HG03097 (cell line): ENCODE data around the gene EPHA1.

Source experiments
- ATAC-seq: cut with Tn5 transposase; IDR thresholded peaks from one replicate; pipeline ENCODE4 v1.9.1; 2021; ENCODE audit not compliant: unreplicated experiment, low FRiP score

EPHA1 gene

DNA sequence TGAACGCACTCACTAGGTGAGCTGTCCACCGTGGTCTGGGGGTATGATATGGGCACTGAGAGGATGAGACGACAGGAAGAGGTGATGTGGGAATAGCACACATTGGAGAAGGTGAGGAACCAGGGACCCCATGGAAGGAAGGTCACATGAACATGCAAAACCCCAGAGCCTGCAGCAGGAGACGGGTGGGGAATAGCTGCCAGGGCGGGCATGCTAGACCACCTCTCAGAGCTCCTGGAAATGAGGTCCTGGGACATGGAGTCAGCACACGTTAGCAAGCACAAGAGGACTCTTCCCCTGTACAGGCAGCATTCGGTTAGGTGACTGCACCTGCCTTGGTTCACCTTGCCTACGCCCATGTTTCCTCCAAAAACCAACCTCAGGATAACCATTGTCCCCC is 54.3 kb downstream of the EPHA1 start:
- no peak for ATAC-seq

DNA sequence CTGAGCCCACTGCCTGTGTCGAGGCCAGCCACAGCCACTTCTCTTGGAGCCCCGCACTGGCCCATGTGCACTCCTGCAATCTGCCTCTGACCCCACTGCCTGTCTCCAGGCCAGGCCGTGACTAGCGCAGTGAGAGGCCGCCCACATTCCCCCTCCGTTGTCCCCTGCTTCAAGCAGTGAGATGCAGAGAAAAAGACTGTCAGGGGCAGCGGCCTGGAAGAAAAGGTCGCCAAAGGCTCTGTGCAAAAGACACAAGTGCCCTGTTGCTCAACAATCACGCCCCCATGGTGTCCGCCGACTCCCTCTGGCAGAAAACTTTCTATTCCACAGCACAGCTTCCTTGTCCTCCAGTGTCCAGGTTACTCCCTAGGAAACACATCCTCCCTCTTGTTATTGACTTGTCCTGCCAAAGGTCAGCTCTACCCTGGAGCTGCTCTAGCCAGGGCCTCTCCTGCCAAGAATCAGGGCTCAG is 56.1 kb downstream of the EPHA1 start:
- ATAC-seq, result no peak

DNA sequence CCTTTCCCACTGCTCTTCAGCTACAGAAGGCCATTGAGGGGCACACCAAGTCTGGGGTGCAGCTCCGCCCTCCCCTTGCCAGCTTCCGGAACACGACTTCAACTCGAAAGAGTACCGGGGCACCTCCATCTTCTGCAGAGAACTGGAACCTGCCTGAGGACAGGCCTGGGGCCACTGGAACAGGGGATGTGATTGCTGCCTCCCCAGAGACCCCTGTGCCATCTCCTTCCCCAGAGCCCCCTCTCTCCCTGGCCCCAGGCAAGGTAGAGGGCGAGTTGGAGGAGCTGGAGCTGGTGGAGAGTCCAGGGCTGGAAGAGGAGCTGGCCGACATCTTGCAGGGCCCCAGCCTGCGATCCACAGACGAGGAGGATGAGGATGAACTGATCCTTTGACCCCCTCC is 57.1 kb downstream of the EPHA1 start:
- no peak for ATAC-seq

DNA sequence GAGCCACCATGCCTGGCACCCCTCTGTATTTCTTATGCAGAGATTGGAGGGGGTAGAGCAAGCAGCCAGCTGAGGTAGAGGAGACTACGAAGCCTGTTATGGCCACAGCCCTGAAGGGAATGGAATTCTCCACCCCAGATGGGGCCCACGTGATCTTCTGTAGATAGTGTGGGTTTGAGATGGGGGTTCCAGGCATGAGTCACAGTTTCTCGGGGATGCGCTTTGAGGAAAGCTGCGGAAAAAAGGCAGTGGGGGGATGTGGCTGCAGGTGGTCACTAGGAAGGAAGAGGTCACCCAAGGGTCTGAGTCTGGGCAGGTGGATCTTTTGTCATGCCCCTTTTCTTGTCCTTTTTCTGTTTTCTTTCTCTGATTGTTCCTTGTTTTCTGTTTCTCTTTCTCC is 57.6 kb downstream of the EPHA1 start:
- no peak for ATAC-seq

DNA sequence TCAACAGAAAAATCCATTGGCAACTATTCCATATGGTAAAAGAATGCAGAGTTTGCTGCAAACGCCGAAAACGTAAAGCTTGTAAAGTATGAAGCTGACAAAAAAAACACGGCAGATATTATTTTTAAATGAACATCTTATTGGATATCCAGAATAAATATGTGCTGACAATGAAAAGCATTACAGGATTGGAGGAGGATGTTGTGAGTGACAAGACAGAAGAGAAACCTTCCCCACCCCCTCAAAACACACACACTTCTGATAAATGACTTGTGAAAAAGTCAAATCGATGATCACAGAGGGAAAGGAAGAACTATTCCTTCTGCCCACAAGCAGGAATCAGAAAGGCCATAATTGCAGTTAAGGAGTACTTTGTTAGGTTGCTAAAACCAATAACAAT is 60.7 kb downstream of the EPHA1 start:
- ATAC-seq, result no peak

DNA sequence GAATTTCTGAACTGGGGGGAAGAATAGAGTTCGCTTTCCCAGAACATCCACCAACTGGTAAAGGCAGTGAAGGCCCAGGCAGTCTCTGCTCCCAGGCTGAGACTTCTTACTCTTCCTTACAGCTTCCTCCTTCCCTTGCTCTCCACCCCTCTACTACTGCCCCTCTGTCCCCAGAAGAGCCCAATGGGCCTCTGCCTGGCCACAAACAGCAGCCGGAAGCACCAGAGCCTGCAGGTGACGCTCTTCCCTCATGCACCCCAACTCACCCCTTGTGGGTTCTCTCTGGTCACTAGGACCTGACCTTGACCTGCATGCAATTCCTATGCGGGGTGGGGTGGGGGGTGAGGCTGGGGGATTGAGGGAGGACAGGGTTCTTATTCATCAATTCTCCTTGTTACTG is 62.6 kb downstream of the EPHA1 start:
- no peak for ATAC-seq

DNA sequence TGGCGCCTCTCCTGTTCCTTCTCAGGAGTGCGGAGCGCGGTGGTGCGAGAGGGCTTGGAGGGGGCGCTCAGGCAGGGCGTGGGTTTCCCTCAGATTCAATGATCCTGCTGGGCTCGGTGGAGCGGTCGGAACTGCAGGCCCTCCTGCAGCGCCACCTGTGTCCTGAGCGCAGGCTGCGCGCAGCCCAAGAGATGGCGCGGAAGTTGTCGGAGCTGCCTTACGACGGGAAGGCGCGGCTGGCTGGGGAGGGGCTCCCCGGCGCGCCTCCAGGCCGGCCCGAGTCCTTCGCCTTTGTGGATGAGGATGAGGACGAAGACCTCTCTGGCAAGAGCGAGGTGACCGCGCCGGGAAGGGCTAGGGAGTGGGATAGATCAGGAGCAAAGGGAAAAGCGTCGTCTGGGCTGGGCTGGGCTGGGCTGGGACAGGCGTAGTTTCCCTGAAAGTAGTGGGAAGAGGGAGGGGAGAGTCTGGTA is 63.2 kb downstream of the EPHA1 start:
- peak; percentile 82 for ATAC-seq

DNA sequence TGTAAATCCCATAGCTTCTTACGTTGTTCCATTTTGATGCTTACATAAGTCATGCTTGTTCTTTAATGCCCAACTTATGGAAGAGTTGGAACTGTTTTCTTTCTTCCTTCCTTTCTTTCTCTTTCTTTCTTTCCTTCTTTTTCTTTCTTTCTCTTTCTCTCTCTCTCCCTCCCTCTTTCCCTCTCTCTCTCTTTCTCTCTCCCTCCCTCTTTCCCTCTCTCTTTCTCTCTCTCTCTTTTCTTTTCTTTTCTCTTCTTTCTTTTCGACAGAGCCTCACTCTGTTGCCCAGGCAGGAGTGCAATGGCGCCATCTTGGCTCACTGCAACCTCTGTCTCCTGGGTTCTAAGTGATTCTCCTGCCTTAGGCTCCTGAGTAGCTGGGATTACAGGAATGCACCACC is 65.1 kb downstream of the EPHA1 start:
- no peak for ATAC-seq

DNA sequence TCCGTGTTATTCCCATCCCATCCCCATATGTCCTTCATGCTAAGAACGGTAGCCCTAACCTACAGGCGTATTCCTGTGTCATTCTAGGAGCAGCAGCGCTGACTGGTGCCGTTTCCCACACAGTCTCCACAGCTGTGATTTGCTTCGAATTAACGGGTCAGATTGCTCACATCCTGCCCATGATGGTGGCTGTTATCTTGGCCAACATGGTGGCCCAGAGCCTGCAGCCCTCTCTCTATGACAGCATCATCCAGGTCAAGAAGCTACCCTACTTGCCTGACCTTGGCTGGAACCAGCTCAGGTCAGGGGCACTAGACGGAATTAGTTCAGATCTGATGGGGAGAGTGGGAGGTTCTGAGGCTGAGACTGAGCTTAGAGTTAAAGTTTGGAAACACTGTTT is 66.8 kb downstream of the EPHA1 start:
- no peak for ATAC-seq
